ENCODE data around the gene BICRA. TPM values are rescaled to one million over a fixed set of nuclear protein-coding genes. Genes with fewer than 3 reads are reported as not detected.
"Not testable (repeated sequence)": the region's sequence is repeated elsewhere in the genome, so short reads cannot be mapped to it uniquely, and the experiment has no call there.

The BICRA gene
- polyA plus RNA-seq, 1 experiment: 0.53 TPM

GRCh38 chr19:47598407-47599349 lies 10.3 kb upstream of the BICRA start:
- H3K27me3 ChIP-seq (ENCODE audit: control insufficient read depth, insufficient read depth, low read length): no peaks in the 10 kb centered on the region
- peak overlapping the region; percentile 43 for H3K4me3 ChIP-seq (ENCODE audit: low read depth, low read length)
- DNase-seq (ENCODE audit: low read depth): peak; percentile 97
- ChIA-PET CTCF (interaction anchor here (1.0 to 2.4 kb wide), 8 partner anchors 11 to 171 kb away, joined by 3 to 12 read pairs (median 3); partner anchors contain the start of genes KPTN and NAPA), POLR2A (no interaction called here)
- no peaks in the 10 kb centered on the region for H3K36me3 ChIP-seq (ENCODE audit: control insufficient read depth, insufficient read depth, low read length)
- TF ChIP-seq, protein P1, sequence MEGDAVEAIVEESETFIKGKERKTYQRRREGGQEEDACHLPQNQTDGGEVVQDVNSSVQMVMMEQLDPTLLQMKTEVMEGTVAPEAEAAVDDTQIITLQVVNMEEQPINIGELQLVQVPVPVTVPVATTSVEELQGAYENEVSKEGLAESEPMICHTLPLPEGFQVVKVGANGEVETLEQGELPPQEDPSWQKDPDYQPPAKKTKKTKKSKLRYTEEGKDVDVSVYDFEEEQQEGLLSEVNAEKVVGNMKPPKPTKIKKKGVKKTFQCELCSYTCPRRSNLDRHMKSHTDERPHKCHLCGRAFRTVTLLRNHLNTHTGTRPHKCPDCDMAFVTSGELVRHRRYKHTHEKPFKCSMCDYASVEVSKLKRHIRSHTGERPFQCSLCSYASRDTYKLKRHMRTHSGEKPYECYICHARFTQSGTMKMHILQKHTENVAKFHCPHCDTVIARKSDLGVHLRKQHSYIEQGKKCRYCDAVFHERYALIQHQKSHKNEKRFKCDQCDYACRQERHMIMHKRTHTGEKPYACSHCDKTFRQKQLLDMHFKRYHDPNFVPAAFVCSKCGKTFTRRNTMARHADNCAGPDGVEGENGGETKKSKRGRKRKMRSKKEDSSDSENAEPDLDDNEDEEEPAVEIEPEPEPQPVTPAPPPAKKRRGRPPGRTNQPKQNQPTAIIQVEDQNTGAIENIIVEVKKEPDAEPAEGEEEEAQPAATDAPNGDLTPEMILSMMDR (IDR thresholded peaks at IDR 0.05; ENCODE audit: insufficient read depth, low read depth, low read length): no peak

DNA sequence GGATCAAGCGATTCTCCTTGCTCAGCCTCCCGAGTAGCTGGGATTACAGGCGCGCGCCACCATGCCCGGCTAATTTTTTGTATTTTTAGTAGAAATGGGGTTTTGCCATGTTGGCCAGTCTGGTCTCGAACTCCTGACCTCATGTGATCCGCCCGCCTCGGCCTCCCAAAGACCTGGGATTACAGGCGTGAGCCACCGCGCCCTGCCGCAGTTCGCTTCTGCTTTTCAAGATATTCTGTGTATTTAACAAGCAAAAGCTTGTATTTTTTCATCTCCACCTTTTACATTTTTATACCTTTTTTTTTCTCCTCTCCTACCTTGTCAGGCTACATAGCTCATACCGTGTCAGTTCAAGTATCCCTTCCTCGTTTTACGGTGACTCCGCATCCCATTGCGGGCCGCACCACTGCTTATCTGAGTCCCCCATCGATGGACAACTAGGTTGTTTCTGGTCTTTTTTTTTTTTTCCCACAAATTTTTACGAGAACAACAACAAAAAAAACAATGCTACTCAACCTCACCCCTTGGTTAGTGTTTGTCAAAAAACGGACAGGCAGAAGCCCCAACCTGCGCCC lies 9.2 kb upstream of the BICRA start:
- peak overlapping the region; percentile 43 for H3K4me3 ChIP-seq (ENCODE audit: low read depth, low read length)
- CTCF ChIA-PET: interaction anchor here (1.0 to 3.1 kb wide), 7 partner anchors 10 to 164 kb away, joined by 3 to 12 read pairs (median 4); partner anchors contain the start of genes KPTN and NAPA
- DNase-seq (ENCODE audit: low read depth); H3K36me3 ChIP-seq (ENCODE audit: control insufficient read depth, insufficient read depth, low read length); H3K27me3 ChIP-seq (ENCODE audit: control insufficient read depth, insufficient read depth, low read length); POLR2A ChIA-PET: not testable (repeated sequence)

- CTCF ChIA-PET: interaction anchor here (1.3 to 3.1 kb wide), 5 partner anchors 9 to 164 kb away, joined by 3 to 12 read pairs (median 7); partner anchors contain the start of genes KPTN and NAPA
- no peaks in the 10 kb centered on the region for H3K36me3 ChIP-seq (ENCODE audit: control insufficient read depth, insufficient read depth, low read length)
- H3K27me3 ChIP-seq (ENCODE audit: control insufficient read depth, insufficient read depth, low read length): no peaks in the 10 kb centered on the region
- peak overlapping the region; percentile 44 for H3K4me3 ChIP-seq (ENCODE audit: low read depth, low read length)
- POLR2A ChIA-PET: interaction anchor here (0.7 kb wide), 1 partner anchor 10 kb away, joined by 4 read pairs; no protein-coding TSS in a partner anchor
- peak; percentile 94 for DNase-seq (ENCODE audit: low read depth)
- TF ChIP-seq, protein P1 (IDR thresholded peaks at IDR 0.05; ENCODE audit: insufficient read depth, low read depth, low read length): no peak
Measured at GRCh38 chr19:47600246-47601179, 8.4 kb upstream of the BICRA start.

GRCh38 chr19:47601180-47601904 lies 7.6 kb upstream of the BICRA start:
- CTCF ChIA-PET: interaction anchor here (0.9 to 3.1 kb wide), 7 partner anchors 9 to 165 kb away, joined by 3 to 12 read pairs (median 4); partner anchors contain the start of genes KPTN and NAPA
- Histone ChIP-seq H3K36me3 (ENCODE audit: control insufficient read depth, insufficient read depth, low read length) (no peaks in the 10 kb centered on the region), H3K4me3 (ENCODE audit: low read depth, low read length) (no peak overlapping the region; the same call in 1 of the 2 replicates), H3K27me3 (ENCODE audit: control insufficient read depth, insufficient read depth, low read length) (no peaks in the 10 kb centered on the region)
- no peak for DNase-seq (ENCODE audit: low read depth)
- POLR2A ChIA-PET: interaction anchor here (0.7 kb wide), 1 partner anchor 9 kb away, joined by 4 read pairs; no protein-coding TSS in a partner anchor
- TF ChIP-seq, protein P1 (IDR thresholded peaks at IDR 0.05; ENCODE audit: insufficient read depth, low read depth, low read length): no peak
